H1 (cell line): ENCODE measurements around the gene CAMTA1.

Source experiments
- EP300 ChIP-seq, 2 experiments: IDR thresholded peaks; 1 replicate in 1 of 2; 2 replicates in 1 of 2; pipeline ENCODE4 v1.6.1; 2011 to 2012; ENCODE audit warnings: low read depth in 2 of 2, low read length in 2 of 2, mild to moderate bottlenecking in 2 of 2, borderline replicate concordance in 1 of 2, inconsistent platforms in 1 of 2, moderate library complexity in 1 of 2
- TF ChIP-seq, protein P1 (sequence below), 3 experiments: IDR thresholded peaks; 1 replicate in 2 of 3; 2 replicates in 1 of 3; pipeline versions ENCODE4 v1.5.1 to v1.6.1; 2011; ENCODE audit warnings: low read length in 3 of 3, mild to moderate bottlenecking in 3 of 3, inconsistent platforms in 2 of 3, low read depth in 1 of 3, moderate library complexity in 1 of 3; ENCODE audit not compliant: insufficient read depth in 1 of 3; ENCODE audit errors: control extremely low read depth in 1 of 3

DNA sequence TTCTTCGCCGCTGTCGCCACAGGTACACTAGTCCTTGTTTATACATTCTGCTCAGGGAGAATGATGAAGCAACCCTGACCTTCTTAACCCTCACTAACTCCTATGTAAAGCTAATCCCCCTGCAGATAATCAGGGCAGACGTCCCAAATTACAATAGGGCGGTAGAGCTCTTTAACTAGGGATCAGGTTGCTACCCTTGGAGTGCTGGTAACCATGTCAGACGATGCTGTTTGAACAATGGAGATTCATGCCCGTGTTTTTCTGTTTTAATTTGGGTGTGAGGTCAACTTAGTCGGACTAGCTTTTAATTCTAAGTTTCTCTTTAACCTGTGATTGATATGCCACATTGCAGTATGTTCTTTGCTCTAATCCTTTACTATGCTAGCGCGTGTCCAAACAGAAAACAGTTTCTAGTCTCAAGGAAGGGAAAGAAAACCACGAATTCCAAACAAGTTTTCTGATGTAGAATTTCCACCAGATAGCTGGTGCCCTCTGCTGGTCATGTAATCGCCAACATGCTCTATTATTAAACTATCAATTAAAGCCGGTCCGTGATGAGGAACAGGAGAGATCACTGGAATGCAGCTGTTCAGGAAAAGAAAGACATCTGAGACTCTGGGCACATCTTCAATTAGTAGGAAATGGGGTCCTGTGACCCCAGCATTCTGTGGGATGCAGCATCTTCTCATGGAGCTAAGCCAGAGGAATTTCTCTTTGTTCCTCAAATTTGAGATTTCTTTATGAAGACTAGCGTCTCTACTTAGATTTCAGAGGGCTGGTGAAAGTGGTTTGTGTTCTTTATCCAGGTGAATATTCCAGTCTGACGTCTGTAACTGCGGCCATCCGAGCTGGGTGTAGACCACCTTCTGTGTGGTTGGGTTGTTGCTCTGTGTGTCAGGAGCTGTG lies 967.5 kb downstream of the CAMTA1 start:
- no peak for TF ChIP-seq EP300 (IDR thresholded peaks at IDR 0.05; ENCODE audit: borderline replicate concordance in 1 of 2, low read depth in 2 of 2, low read length in 2 of 2)
- TF ChIP-seq, protein P1, sequence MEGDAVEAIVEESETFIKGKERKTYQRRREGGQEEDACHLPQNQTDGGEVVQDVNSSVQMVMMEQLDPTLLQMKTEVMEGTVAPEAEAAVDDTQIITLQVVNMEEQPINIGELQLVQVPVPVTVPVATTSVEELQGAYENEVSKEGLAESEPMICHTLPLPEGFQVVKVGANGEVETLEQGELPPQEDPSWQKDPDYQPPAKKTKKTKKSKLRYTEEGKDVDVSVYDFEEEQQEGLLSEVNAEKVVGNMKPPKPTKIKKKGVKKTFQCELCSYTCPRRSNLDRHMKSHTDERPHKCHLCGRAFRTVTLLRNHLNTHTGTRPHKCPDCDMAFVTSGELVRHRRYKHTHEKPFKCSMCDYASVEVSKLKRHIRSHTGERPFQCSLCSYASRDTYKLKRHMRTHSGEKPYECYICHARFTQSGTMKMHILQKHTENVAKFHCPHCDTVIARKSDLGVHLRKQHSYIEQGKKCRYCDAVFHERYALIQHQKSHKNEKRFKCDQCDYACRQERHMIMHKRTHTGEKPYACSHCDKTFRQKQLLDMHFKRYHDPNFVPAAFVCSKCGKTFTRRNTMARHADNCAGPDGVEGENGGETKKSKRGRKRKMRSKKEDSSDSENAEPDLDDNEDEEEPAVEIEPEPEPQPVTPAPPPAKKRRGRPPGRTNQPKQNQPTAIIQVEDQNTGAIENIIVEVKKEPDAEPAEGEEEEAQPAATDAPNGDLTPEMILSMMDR (IDR thresholded peaks at IDR 0.05; ENCODE audit: control extremely low read depth in 1 of 3, insufficient read depth in 1 of 3, low read depth in 1 of 3, low read length in 3 of 3), result peak in 2 of 3 experiments; percentile 75; a peak in 3 of 4 replicates
